ENCODE data around the gene PRR12.

Gene PRR12

DNA sequence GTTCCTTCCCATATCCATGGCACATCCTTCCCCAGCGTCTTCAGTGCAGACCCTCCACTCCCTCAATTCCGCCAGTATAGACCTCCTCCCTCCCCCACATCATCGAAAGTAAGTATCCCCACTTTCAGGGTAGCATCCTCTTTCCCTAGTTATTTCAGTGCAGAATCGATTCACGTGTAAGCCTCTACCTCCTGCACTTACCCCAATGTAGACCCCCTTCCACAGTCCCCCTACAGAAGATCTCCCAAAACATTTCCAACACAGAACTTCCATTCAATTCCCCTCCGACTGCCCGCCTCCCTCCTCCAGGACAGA, 74.0 kb downstream of the PRR12 start:
- TF ChIP-seq, protein P1, sequence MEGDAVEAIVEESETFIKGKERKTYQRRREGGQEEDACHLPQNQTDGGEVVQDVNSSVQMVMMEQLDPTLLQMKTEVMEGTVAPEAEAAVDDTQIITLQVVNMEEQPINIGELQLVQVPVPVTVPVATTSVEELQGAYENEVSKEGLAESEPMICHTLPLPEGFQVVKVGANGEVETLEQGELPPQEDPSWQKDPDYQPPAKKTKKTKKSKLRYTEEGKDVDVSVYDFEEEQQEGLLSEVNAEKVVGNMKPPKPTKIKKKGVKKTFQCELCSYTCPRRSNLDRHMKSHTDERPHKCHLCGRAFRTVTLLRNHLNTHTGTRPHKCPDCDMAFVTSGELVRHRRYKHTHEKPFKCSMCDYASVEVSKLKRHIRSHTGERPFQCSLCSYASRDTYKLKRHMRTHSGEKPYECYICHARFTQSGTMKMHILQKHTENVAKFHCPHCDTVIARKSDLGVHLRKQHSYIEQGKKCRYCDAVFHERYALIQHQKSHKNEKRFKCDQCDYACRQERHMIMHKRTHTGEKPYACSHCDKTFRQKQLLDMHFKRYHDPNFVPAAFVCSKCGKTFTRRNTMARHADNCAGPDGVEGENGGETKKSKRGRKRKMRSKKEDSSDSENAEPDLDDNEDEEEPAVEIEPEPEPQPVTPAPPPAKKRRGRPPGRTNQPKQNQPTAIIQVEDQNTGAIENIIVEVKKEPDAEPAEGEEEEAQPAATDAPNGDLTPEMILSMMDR (IDR thresholded peaks at IDR 0.05; ENCODE audit: extremely low read depth, insufficient read depth, missing control alignments) = no peak
- no peak for DNase-seq (ENCODE audit: low spot score)
- in situ Hi-C loops (cut with MboI; ENCODE audit: low pct_unique_long_range_greater_than_20kb, low sequenced_read_pairs, unreplicated experiment) = no loop called here

DNA sequence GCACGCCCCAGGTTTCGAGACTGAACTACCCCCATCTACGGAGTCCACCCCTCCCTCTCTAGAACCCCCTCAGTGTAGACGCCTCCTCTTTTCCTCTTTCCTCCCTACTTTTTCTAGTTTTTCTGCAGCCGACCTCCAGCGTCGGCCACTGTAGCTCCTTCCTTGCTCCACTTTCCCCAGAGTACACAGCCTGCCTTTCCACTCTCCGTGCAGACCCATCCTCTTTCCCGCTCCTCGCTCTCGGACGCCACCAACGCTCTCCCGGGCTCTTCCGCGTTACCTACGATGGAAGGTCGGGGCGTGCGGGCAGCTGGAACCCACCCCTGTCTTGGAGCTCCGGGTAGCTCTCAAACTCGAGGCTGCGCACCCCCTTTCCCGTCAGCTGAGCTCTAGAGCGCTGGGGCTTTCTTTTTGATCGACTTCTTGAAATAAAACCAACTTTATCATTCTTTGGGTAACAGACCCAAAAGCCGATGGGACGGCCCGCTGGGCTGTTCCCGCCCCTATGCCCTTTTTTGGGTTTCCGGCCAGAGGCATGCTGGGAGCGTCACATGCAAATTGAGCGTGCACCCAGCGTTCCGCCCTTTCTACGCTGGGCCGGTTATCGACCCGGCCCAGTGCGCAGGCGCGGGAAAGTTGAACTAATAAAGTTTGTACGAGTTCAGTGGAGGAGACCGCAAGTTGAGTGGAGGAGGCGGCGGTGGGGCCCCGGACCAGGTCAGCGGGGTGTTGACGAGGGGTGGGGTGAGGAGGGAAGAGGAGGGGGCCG, 74.6 kb downstream of the PRR12 start, which contains the start of the genes BCL2L12 and IRF3:
Gene BCL2L12 (plus strand): TSS at position 583 of the 769 bp plus-strand sequence. CDS start 760 bp downstream, outside the sequence.
Gene IRF3 (minus strand): TSS at position 507 of the 769 bp plus-strand sequence. CDS start 1,019 bp downstream, outside the sequence.
- TF ChIP-seq, protein P1 (IDR thresholded peaks at IDR 0.05; ENCODE audit: extremely low read depth, insufficient read depth, missing control alignments) = no peak
- peak; percentile 99 for DNase-seq (ENCODE audit: low spot score)
- in situ Hi-C loops (cut with MboI; ENCODE audit: low pct_unique_long_range_greater_than_20kb, low sequenced_read_pairs, unreplicated experiment) = no loop called here

DNA sequence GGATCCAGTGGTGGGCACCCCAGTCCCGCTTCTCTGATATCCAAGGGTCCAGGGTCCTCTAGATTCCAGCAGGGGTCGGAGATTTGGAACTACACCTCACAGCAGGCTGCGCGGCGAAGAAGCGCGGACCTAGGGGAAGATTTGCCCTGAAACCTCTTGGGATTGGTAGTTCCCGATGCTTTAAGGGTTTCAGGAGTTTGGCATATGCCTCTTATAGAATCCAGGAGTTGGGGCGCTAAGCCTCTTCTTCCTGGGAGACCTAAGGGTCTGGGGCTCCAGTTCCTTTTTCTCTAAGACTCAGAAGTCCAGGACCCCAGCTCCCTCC, 75.1 kb downstream of the PRR12 start:
- no peak for DNase-seq (ENCODE audit: low spot score)
- TF ChIP-seq, protein P1 (IDR thresholded peaks at IDR 0.05; ENCODE audit: extremely low read depth, insufficient read depth, missing control alignments) = no peak
- in situ Hi-C loops (cut with MboI; ENCODE audit: low pct_unique_long_range_greater_than_20kb, low sequenced_read_pairs, unreplicated experiment) = no loop called here

DNA sequence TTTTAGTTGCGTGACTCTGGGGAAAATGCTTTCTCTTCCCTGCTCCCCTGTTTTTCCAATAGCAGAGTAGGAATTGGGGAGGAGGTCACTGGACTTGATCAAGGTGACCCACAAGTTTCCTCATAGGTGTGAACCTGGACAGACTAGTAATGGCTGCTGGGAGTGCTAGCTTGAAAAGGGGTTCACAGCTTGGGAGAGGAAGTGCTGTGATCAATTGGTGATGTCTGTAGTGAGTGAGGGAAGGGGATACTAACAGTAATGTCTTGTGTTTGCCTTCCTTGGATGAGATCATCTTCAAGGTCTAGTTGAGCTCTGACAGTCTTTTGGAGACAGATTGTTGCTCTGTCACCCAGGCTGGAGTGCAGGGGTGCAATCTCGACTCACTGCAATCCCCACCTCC, 76.5 kb downstream of the PRR12 start:
- no peak for DNase-seq (ENCODE audit: low spot score)
- in situ Hi-C loops (cut with MboI; ENCODE audit: low pct_unique_long_range_greater_than_20kb, low sequenced_read_pairs, unreplicated experiment) = no loop called here
- TF ChIP-seq, protein P1 (IDR thresholded peaks at IDR 0.05; ENCODE audit: extremely low read depth, insufficient read depth, missing control alignments) = no peak

DNA sequence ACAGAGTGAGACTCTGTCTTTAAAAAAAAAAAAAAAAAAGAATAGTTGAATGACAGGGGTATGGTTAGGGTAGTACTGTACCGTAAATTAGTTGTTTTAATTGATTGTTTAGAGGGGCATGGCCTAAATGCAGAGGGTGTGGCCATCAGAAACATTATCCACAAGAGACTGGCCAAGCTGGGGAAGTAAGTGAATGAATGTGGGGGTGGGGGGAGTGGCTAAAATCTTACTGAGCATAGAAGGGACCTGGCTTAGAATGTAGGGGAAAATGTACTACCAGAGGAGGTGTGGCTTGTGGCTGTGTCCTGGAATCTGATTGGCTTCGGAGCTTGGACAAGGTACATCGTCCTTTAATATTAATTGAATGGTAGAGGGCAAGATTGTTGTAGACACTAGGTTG, 78.5 kb downstream of the PRR12 start:
- TF ChIP-seq, protein P1 (IDR thresholded peaks at IDR 0.05; ENCODE audit: extremely low read depth, insufficient read depth, missing control alignments) = no peak
- no peak for DNase-seq (ENCODE audit: low spot score)
- in situ Hi-C loops (cut with MboI; ENCODE audit: low pct_unique_long_range_greater_than_20kb, low sequenced_read_pairs, unreplicated experiment) = no loop called here

DNA sequence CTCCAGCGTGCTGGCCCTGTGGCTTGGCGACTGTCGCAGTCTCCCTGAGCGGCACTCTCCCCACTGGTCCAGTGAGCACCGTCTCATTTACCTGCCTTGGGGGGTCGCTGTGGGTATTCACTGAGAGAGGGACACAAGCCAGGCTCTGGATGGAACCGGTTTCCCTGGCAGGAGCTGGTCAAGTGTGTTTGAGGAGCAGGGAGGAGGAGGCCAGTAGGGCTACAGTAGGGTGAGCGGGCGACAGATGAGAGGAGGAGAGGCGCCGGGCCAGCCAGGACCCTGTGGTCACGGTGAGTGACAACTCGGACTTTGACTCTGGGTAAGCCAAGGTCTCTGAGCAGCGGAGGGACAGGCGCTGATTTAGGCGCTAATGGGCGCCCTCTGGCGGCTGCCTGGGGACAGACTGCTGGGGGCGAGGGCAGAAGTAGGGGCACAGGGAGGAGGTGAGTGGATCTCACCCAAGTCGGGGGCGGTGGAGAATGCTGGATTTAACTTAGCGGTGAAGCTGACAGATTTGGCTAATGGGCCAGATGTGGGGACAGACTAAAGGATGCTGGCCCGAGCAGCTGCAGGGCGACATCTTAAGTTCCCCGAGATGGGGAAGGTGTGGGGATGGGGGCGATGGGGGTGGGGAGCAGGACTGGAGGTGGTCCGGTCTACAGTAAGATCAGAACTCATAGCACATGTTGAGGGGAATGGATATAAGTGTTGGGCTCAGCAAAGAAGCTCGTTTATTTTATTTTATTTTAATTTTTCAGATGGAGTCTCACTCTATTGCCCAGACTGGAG, 81.3 kb downstream of the PRR12 start:
- peak; percentile 91 for DNase-seq (ENCODE audit: low spot score)
- in situ Hi-C loops (cut with MboI; ENCODE audit: low pct_unique_long_range_greater_than_20kb, low sequenced_read_pairs, unreplicated experiment) = no loop called here

More for the DNA sequence above, 81.3 kb downstream of the PRR12 start:
- TF ChIP-seq, protein P1 (IDR thresholded peaks at IDR 0.05; ENCODE audit: extremely low read depth, insufficient read depth, missing control alignments) = peak; percentile 96

Measured in GM13977 (cell line).